Stimulated activated naive CD4-positive, alpha-beta T cell treated with Interleukin-2 at 50 U/mL for 16 hours (primary cell): Measurements from ENCODE around the gene SH3GL3.

Experiments
- DNase-seq: peaks from one replicate; lab custom pipeline; 2025; lab: John Stamatoyannopoulos, UW

SH3GL3 gene

DNA sequence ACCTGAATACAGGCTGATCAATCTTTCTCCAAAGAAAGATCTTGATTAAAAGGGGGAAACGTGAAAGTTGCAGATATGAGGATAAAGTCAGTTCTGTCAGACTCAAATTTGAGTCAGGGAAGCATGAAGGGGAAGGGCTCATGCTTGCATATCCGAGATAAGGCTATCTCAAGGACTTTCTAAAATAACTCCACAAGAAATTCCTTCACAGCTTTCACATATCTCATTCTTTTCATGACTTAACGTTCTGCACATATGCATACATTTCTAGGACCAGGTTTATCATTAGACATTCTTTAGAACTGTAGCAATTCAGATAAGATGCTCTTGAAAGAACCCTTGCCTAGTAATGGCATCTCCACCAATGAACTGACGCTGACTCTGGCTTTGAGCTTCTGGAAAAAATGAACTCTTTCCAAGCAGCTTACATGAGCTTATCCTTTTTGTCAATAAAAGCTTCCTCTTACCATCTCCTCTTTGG, 15.9 kb downstream of the SH3GL3 start:
- no peak for DNase-seq

DNA sequence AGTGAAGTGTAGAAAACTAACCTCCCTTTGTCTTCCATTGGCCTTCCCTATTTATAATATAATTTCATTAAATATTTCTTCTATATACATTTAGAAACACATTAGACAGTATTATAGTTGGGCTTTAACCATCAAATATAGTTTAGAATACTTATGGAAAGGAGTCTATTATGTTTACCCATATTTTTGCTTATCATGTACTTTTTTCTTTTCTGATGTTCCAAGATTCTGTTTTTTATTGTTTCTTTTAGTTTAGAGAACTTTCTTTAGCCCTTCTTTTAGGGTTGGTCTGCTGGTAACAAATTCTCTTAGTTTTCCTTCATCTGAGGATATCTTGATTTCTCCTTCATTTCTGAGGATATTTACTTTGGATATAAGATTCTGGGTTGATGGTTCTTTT, 23.7 kb downstream of the SH3GL3 start:
- DNase-seq: no peak

DNA sequence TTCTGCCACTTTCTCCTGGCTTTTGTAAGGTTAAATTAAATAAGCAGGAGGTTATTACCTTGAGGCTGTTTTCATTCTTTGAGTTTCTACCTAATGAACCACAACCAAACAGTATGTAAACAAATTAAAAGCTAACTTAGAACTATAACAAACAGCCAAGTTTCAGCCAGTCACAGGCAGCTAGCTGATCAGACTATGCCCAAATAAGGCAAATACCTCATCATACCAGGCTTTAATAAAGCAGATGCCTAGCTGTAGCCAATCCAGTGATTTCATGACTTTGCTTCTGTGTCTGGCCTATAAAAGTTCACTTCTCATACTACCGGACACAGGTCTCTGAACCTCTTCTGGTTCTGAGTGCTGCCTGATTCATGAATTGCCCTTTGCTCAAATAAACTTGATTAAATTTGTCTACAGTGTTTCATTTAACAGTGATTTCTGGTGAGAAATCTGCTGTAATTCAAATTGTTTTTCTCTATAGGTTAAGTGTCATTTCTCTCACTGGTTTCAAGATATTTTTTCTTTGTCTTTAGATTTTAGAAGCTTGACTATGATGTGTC, 24.2 kb downstream of the SH3GL3 start:
- DNase-seq: no peak

DNA sequence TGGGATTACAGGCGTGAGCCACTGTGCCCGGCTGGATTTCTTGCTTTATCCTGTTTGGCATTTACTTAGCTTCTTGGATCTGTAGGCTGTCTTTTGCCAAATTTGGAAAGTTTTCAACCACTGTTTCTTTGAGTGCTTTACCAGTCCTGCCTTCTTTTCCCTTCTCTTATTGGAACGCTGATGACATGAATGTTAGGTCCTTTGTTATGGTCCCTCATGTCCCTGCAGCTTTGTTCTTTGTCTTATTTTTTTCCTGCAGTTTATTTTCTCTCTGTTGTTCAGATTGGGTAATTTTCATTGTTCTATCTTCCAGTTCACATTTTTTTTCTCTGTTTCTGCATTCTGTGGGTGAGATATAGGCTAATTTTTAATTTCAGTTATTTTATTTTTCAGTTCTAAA, 25.0 kb downstream of the SH3GL3 start:
- DNase-seq: no peak

DNA sequence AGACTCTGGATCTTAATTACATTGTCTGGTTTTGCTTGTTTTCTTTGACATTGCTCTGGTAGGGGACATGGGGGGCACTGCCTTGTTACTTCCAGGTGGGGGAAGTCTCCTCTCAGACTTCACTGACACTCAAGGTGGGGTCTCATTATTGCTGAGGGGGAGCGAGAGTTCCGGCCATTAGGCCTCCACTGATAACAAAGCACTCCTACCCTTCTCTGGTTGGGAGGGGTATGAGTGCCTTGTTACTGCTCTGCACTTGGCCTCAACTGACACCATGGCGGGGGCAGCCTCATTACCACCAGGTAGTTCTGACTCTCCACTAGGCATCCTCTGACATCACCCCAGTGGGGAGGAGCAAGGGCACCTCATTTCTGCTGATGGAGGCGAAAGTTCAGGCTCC, 25.7 kb downstream of the SH3GL3 start:
- DNase-seq: no peak

DNA sequence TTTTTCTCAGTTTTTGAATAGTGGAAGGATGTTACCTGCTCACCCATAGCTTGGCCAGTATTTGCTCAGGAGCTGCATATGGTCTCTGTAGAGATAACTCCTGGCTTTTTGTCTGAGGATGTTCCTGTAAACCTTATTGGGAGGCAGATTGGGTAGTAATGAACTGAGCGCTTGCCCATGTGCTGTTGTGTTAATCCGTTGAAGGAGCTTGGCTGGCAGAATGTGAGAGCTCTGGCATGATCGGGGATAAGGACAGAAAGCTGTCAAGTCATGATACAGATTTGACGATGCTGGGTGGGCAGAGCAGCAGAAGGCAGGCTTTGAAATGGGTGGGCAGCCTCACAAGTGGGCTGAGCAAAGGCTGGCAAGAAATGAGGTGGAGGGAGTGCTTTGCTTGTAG, 27.4 kb downstream of the SH3GL3 start:
- DNase-seq: no peak

DNA sequence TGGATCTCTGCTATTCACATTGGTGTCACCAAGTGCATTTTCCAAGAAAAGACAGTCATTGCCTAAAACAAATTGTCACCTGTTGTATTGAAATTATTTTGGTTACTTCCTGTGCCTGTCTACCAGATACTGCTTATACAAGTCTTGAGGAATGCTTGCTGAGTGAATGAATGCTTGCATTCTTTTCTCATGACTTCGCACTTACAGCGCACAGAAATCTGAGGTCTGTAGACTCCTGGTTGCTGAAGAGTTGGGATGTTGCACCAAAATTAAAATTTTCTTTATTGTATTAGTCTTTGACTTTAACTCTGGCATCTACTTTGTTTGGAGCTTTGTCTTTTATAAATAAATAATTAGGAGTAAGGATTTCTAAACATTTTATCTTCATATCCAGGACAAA, 28.4 kb downstream of the SH3GL3 start:
- no peak for DNase-seq

DNA sequence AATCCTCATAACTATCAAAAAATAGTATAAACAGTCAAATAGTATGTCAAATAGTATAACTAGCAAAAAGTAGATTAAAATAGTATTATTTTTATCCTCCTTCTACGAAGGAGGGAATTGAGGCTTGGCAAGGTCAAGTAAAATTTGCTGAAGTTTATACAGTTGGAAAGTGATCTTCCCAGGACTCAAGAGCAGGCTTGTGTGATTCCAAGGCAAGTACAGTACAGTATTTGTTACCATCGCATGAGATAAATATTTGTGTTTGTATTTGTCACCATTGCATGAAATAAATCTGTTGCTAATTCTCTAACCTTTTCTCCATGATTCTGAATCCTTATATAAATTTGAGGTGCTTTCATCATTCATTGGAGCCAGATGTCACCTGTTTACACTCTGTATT, 28.9 kb downstream of the SH3GL3 start:
- no peak for DNase-seq

DNA sequence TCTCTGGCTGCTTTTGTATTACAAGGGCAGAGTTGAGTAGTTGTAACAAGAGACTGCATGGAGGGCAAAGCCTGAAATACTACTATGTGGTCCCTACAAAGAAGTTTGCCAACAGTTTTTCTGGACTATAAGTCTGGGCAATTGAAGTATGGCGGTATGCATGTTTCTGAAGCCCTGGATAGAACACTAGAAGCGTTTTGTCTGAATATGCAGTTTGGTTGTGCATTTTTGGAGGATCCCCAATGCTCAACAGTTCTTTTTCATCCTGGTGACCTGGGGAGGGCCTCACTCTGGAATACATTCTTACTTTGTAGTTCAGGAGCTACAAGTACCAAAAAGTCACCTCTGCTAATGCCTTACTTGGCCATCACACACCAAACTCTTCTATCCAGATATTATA, 29.6 kb downstream of the SH3GL3 start:
- no peak for DNase-seq

DNA sequence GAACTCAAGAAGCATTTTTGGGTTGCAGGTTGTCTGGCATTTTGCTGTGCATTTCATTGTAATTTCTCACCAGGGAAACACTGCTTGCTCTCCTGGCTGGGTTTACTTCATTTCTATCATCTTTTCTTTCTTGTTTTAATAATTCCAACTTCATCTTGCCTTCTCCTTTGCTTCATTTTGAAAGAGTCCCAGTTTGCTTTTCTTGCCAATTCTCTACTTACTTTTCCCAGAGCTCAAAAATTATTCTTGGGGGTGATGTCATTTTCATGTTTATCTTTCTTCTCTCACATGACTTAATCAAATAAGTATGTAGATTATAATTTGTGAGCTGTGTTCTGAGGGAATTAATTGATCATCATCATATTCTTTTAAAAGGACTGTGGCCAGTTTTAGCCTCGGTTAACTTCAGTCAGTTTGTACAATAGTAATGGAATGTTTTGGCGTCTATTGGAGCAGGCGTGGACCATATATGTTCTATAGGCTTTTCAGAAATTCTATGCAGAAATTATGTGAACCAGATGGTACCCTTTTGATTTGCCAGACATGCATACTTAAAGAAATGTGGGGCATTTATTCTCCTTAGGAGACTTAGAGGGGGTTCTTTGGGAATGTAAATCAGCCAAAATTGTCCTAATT, 30.1 kb downstream of the SH3GL3 start:
- DNase-seq: no peak

DNA sequence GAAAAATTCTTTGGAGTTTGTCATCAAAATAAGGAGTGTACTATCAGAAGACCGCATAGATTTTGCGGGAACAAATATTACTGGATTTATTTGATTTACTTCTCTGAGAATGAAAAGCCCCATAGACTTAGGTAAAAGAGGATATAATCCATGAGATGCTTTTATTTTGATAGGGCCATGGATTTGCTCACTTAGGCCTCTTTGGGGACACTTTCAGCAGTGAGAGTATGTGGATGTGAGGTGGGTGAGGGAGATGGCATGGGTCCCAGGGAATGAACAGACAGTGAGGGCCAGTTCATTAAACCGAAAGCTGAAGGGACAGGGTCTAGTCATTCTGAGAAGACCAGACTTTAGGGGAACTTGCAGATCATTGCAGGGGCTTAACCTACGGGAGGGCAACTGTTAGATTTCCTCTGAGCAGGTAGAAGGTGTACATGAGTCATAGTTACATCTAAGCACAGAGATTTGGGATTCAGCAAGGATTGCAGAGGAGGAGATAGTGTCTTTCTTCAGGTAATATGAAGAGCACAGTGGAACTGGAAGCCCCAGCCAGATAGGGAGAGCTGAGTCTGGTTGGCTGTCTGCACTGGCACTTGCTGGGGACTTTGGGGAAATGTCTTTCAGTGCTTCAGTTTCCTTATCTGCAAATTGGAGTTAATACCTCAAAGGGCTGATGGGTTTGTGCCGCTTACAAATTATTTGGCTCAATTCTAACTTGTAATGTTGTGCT, 30.8 kb downstream of the SH3GL3 start:
- DNase-seq: no peak

DNA sequence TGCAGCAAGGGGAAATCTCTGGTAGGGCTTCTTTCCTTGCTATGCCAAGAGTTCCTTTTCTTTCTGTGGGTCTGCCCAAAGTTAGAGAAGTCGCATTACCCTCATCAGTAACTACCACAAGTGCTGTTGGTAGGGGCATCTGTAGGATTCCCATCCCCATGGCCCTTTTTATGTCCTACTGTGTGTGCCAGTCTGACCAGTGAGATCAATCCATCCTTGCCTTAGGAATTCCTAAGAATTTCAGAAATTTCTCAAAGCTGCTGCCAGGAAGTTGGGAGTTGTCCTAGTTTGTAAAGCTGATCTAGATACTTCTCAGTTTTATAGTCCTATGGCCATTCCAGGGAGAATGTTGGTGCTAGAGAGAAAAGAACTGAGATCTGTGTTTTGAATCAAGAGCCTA, 36.5 kb downstream of the SH3GL3 start:
- no peak for DNase-seq

DNA sequence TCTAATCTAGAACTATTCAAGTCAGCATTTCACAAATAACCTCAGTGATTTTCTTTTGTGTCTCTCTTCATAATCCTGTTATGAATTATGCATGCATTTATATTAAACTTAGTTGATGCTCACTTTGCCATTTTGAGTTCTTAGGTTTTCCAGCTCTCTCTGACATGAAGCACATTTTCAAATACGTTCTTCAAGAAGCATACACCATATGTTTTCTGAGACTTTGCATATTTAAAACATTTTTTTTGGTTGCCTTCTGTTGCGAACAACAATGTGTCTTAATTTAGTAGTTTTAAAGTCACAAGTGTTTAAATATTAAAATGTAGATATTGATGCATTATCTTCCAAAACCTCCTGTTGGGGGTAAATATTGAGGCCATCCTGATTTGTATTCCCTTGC, 37.5 kb downstream of the SH3GL3 start:
- DNase-seq: no peak

DNA sequence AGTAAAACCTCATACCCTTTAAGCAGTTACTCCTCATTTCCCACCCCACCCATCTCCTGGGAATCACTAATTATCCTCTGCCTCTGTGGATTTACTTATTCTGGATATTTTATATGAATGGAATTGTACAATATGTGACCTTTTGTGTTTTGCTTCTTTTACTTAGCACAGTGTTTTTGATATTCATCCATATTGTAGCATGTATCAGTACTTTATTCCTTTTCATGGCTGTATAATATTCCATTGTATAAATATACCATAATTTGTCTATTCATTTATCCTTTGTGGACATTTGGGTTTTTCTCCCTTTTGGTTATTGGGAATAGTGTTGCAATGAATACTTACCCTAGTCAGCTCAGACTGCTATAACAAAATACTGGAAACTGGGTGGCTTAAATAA, 39.2 kb downstream of the SH3GL3 start:
- no peak for DNase-seq

DNA sequence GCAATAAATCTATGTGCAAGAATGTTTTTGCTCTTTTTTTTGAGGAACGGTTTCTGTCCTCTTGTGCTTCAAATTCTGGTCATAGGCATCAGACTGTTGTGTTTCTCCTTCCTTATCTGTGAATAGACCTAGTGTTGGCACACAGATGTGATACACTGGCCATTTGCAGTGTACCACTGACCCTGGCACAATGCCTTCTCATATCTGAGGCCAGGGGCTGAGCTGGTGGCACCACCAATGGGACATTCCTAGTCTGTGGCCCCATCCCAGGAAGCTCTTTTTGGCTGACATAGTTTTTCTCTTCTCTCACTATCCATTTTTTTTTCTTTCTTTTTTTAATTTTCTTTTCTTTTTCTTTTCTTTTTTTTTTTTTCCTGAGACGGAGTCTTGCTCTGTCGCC, 40.4 kb downstream of the SH3GL3 start:
- DNase-seq: no peak

DNA sequence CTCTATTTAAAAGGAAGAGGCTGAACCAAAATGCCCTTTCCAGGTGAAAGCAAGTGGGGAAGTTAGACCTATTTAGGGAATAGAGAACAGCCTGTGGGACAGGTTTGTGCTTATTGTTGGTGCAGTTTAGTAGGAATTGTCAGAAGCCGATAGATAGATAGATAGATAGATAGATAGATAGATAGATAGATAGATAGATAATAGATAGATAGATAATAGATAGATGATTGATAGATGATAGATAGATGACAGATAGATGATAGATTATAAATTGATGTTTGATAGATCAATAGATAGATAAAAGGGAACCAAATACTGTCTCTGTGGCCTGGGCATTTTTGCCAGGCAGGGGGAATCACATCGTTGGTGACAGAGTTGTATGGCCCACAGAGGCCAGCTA, 42.5 kb downstream of the SH3GL3 start:
- DNase-seq: no peak

DNA sequence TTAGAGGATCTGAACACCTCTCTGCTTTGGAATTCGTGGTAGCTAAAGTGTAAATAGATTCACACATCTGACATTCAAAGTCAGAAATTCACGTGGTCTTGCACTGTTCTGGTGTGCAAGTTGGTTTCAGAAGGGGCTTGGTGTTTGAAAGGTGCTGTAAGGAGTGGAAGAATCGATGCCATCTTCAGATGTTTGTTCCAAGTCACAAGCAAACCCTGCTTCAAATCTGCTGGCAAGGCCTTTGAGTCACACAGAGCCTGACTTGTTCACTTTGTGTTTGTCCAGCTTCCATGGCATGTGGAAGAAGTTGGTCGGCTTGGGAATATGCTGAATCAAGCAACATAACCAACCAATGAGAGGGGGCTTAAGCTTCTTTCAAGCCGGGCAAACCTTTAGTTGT, 44.3 kb downstream of the SH3GL3 start:
- no peak for DNase-seq

DNA sequence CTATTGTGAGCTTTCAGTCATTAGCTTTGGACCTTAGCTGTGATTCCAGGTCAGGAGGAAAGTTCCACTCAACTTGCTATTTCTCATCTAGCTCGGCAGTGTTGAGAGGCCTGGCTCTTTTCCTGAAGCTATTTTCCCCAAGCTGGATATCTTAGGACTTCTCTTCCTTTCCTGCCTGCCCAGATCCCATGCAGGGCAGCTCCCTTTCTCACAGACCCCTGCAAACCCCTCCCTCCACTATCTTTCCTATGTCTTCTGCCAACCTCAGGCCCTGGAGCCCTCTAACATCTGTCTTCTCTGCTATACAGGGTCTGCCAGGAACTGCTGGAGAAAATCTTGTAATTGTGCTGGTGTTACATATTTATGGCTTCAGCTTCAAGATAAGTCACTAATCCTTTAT, 49.6 kb downstream of the SH3GL3 start:
- DNase-seq: no peak

DNA sequence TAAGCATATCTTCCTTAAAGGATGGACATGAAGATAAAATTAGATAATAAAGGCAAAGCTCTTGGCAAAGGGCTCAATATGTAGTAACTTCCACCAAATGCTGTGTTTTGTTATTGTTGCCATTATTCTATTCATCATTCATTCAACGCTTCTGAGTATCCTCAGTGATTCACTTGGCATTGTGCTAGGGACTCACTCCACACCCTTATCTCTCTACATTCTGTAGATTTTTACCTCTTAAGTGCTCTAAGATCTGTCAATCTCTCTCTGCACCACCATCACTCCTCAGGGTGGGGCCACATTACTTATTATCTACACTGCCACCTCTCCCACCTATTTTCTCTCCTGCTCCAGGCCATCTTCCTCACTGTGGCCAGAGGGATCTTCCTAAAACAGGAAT, 51.2 kb downstream of the SH3GL3 start:
- no peak for DNase-seq

DNA sequence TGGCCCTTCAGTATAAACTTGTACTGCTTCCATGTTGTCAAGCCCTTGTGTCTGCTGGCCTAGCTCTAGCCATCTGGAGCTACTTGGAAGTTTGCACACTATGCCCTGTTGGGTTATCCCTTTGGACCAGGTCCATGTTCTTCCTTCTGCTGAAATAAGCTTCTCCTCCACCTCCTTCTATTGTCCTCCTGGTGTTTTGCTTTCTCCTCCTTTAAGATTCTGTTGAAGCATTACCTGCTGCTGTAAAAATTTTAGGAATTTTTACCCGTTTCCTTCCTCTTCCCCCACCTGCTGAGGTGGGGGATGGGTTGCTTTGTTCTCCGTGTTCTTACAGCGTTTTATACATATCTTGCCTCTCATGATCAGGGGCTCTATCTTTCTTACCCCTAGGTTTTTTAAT, 51.7 kb downstream of the SH3GL3 start:
- no peak for DNase-seq

DNA sequence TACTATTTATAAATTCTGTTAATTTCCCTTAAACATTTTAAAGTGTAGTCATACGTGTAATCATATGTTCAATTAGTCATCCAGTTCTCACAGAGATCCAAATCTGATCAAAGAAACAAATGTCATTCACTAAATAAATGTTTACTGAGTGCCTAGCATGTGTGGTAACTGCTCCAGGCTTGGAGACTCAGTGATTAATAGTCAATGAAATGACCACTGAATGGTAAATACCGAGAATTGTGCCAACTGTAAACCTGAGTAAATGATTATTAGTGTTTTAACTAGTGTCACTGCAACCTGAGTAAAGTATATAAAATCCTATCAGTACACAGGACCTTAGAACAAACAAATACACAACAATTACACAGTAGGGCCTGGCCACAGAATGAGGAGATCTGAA, 52.3 kb downstream of the SH3GL3 start:
- no peak for DNase-seq

DNA sequence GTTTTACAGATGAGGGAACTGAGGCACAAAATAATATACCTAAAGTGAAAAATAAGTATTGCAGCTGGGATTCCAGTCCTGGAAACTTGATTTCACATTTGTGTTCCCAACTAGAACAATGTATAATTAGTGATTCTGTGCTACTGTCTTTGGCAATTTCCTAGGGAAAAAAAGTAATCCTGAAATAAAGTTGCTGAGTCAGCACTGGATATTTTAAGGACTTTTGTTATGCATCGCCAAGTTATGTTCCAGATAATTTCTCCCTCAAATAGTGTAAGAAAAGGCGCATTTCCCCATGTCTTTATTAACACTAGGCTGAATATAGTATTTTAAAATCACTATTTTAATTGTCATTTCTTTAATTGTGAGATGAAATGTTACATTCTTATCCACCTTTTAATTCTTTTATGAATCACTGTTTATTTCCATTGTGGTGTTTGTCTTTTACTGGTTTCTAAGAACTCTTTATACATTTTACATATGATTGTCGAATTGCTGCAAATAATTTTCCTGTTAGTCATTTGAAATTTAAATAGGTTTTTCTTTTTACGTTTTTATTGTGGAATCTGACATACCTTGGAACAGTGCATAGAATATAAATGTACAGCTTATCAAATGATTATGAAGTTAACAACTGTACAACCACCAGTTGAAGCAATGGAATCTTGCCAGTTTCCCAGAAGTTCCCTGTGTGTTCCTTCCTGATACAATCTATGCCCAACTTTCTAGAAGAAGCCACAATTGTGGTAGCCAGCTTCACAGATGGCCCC, 56.6 kb downstream of the SH3GL3 start:
- no peak for DNase-seq

DNA sequence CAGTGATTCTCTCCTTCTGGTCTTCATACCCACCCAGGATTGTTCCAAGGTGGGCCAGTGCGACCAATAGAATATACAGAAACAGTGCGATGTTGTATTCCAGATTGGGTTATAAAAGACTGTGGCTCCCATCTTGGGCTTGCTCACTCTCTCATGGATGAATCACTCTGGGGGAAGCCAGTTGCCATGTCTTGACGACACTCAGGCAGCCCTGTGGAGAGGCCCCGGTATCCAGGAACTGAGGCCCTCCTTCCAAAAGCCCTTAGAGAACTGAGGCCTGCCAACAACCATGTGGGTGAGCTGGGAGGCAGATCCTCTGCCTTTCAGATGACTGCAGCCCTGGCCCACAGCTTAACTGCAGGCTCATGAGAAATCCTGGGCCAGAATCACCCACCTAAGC, 57.2 kb downstream of the SH3GL3 start:
- DNase-seq: no peak
